ENCODE results near the gene ZNF667.
A peak's percentile ranks its signal among the peaks of the same experiment; 100 is the strongest.

Gene ZNF667

DNA sequence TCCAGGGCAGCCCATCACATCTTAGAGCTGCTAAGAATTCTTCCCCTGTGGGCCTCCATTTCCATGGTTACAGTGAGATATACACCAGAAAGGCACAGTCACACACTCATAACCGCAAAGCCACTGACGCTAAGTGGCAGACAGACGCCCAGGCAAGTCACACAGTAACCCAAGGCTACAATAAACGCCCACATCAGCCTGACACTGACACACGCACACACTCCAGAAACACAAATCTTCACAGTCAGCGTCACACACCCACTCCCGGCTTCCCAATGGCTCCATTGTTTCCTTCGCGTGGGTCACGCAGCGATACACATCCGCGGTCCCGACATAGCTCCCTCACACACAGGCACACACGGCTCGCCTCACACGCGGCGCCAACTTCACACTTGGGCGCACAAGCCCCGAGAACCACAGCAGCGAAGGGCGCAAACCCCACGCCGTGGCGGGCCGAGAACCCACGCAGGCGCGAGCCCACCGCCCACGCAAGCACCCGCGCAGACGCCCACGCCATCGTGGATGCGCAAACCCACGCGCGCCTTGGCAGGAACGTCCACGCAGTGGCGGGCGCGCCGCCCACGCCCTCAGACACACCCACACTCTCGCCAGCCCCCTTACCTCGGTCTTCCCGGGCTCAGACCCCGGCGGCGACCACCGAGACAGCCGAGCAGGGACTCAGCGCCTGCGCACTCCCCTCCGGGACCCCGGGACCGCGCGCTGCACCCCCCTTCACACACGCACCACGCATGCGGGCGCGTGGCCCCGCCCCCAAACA is at the start of gene ZNF667:
ZNF667 (minus strand) TSS at position 695 of the 778 bp plus-strand sequence. CDS start 14,975 bp downstream, outside the sequence.
- peak within 1 kb of the TSS; percentile 83 for H3K4me3 ChIP-seq (ENCODE audit: control insufficient read depth, low read depth, low read length)
- TF ChIP-seq, protein P1, sequence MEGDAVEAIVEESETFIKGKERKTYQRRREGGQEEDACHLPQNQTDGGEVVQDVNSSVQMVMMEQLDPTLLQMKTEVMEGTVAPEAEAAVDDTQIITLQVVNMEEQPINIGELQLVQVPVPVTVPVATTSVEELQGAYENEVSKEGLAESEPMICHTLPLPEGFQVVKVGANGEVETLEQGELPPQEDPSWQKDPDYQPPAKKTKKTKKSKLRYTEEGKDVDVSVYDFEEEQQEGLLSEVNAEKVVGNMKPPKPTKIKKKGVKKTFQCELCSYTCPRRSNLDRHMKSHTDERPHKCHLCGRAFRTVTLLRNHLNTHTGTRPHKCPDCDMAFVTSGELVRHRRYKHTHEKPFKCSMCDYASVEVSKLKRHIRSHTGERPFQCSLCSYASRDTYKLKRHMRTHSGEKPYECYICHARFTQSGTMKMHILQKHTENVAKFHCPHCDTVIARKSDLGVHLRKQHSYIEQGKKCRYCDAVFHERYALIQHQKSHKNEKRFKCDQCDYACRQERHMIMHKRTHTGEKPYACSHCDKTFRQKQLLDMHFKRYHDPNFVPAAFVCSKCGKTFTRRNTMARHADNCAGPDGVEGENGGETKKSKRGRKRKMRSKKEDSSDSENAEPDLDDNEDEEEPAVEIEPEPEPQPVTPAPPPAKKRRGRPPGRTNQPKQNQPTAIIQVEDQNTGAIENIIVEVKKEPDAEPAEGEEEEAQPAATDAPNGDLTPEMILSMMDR (IDR thresholded peaks at IDR 0.05; ENCODE audit: control insufficient read depth, insufficient read depth, low read depth, low read length, missing control alignments): no peak
- no peak for DNase-seq (ENCODE audit: low read depth)

DNA sequence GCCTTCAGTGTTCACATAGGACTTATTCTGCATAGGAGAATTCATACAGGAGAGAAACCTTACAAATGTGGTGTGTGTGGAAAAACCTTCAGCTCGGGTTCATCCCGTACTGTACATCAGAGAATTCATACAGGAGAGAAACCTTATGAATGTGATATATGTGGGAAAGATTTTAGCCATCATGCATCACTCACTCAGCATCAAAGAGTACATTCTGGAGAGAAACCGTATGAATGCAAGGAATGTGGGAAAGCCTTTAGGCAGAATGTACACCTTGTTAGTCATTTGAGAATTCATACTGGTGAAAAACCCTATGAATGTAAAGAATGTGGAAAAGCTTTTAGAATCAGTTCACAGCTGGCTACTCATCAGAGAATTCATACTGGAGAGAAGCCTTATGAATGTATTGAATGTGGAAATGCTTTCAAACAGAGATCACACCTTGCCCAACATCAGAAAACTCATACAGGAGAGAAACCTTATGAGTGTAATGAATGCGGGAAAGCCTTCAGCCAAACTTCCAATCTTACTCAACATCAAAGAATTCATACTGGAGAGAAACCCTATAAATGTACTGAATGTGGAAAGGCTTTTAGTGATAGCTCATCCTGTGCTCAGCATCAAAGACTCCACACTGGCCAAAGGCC is 48.2 kb upstream of the ZNF667 start:
- no peak overlapping the region for H3K4me3 ChIP-seq (ENCODE audit: control insufficient read depth, low read depth, low read length)
- TF ChIP-seq, protein P1 (IDR thresholded peaks at IDR 0.05; ENCODE audit: control insufficient read depth, insufficient read depth, low read depth, low read length, missing control alignments): no peak
- no peak for DNase-seq (ENCODE audit: low read depth)

DNA sequence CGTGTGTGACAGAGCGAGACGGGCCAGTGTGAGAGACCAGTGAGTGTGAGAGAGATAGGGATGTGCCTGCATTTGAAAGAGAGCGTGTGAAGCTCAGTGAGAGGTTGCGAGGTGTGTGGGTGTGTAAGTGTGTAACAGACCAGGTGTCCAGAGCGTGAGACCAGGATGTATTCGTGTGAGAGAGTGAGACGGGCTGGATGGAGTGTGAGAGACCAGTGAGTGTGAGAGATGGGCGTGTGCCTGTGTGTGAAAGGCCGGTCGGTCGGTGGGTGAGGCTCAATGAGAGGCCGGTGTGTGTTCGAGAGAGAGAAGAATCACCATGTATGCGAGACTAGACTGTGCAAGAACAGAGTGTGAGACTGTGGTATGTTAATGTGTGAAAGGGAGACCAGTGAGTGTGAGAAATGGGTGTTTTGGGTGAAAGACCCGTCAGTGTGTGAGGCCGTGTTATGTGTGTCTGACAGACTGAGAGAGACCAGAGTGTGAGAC is 31.2 kb upstream of the ZNF667 start:
- no peak for DNase-seq (ENCODE audit: low read depth)
- H3K4me3 ChIP-seq (ENCODE audit: control insufficient read depth, low read depth, low read length): peak overlapping the region; percentile 86
- TF ChIP-seq, protein P1 (IDR thresholded peaks at IDR 0.05; ENCODE audit: control insufficient read depth, insufficient read depth, low read depth, low read length, missing control alignments): no peak

DNA sequence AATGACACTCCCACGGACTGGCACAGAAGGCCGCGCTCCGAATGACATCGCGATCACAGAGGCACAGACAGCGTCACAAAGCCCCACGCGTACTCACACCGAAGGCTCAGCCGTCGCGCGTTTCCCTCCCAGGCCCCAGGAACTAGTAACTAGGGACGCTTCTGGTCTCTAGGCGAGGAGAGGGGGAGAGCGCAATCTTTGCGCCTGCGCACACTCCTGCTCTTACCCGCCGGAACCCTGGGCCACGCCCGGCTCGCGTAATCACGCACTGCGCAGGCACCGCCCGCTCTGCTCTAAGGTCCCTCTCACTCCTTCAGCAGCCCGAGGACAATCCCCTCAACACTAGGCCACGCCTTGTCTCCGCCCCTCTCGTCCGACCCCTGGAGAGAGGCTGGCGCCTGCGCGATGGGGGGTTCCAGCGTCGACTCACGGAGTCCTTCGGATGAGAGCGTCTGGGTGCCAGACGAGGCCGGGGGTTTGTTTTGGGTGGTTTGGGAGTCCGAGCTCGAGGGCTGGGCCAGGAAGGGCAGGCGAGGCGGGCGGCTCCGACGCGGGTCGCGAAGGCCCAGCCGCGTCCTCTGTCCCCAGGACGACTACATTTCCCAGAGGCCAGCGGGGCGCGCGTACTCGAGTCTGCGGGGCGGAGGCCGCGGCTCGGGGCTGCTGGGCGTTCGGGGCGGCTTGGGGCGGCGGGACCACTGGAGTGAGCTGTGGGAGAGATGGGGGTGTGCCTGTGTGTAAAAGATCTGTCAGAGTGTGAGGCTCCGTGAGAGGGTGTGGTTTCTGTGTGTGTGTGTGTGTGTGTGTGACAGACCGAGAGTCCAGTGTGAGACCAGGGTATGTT is 30.5 kb upstream of the ZNF667 start, which contains the start of gene ZNF471:
ZNF471 (plus strand) TSS at position 410 of the 844 bp plus-strand sequence. CDS start 3,717 bp downstream, outside the sequence.
- TF ChIP-seq, protein P1 (IDR thresholded peaks at IDR 0.05; ENCODE audit: control insufficient read depth, insufficient read depth, low read depth, low read length, missing control alignments): no peak
- H3K4me3 ChIP-seq (ENCODE audit: control insufficient read depth, low read depth, low read length): peak within 1 kb of the TSS; percentile 86
- DNase-seq (ENCODE audit: low read depth): peak; percentile 93

- no peak overlapping the region for H3K4me3 ChIP-seq (ENCODE audit: control insufficient read depth, low read depth, low read length)
- TF ChIP-seq, protein P1 (IDR thresholded peaks at IDR 0.05; ENCODE audit: control insufficient read depth, insufficient read depth, low read depth, low read length, missing control alignments): no peak
These were observed 27.4 kb upstream of the ZNF667 start for GRCh38 chr19:56504581-56504980.

GRCh38 chr19:56491399-56491798 is 14.3 kb upstream of the ZNF667 start:
- DNase-seq (ENCODE audit: low read depth): no peak
- H3K4me3 ChIP-seq (ENCODE audit: control insufficient read depth, low read depth, low read length): no peak overlapping the region
- TF ChIP-seq, protein P1 (IDR thresholded peaks at IDR 0.05; ENCODE audit: control insufficient read depth, insufficient read depth, low read depth, low read length, missing control alignments): no peak

More at GRCh38 chr19:56504581-56504980, 27.4 kb upstream of the ZNF667 start:
- DNase-seq (ENCODE audit: low read depth): no peak
